Omental fat pad (tissue), 4 donors: ENCODE measurements around the gene SDF4. TPM values are rescaled to one million over a fixed set of nuclear protein-coding genes. Genes with fewer than 3 reads are reported as not detected.
"Not testable (repeated sequence)": the region's sequence is repeated elsewhere in the genome, so short reads cannot be mapped to it uniquely, and the experiment has no call there.

Source experiments
- ATAC-seq: fragments of 150-250 bp; one replicate; pipeline ENCODE4 v1.9.1; 2016; ENCODE audit warnings: mild to moderate bottlenecking, moderate library complexity; ENCODE audit not compliant: low FRiP score
- DNase-seq: peaks from one replicate; pipeline ENCODE4 v3.0.0-alpha.2; 2019; ENCODE audit warnings: low spot score
- CTCF ChIP-seq, 3 donors: fragments of 450-650 bp; IDR thresholded peaks; one replicate each; pipeline ENCODE4 v1.5.1; 2016 to 2017; ENCODE audit warnings: antibody characterized with exemption in 3 of 3, mild to moderate bottlenecking in 3 of 3, moderate library complexity in 2 of 3
- total RNA-seq, 4 donors: library from RNA; depleted of rRNA; stranded (reverse); fragments of >200 nt; gene quantifications; one replicate each; pipeline ENCODE4 v1.1.0, GENCODE V29; 2016

Gene SDF4
- total RNA-seq, 4 donors from 2014 or later: 78.3 to 122 (median 98.8) TPM

- no peak for TF ChIP-seq CTCF (IDR thresholded peaks at IDR 0.05)
- ATAC-seq (no peak), DNase-seq (no peak)
Measured at GRCh38 chr1:1253972-1254666, 22.3 kb upstream of the SDF4 start.

- no peak for DNase-seq
- ATAC-seq: no peak
- TF ChIP-seq CTCF (IDR thresholded peaks at IDR 0.05): no peak
Measured at GRCh38 chr1:1253314-1253713, 21.5 kb upstream of the SDF4 start.

- ATAC-seq (no peak), DNase-seq (no peak)
- no peak for TF ChIP-seq CTCF (IDR thresholded peaks at IDR 0.05)
Measured at GRCh38 chr1:1250786-1251284, 19.0 kb upstream of the SDF4 start.

- DNase-seq, ATAC-seq: not testable (repeated sequence)
Measured at GRCh38 chr1:1248009-1248913, 16.5 kb upstream of the SDF4 start.

- DNase-seq: no peak
- no peak for ATAC-seq
- no peak for TF ChIP-seq CTCF (IDR thresholded peaks at IDR 0.05)
Measured at GRCh38 chr1:1247341-1247913, 15.6 kb upstream of the SDF4 start.

GRCh38 chr1:1246577-1247340 is 15.0 kb upstream of the SDF4 start, which contains the start of gene C1QTNF12:
TSS of gene C1QTNF12 (minus strand) at chr1:1246722. CDS start at chr1:1246690, 32 bp downstream.
- no peak for TF ChIP-seq CTCF (IDR thresholded peaks at IDR 0.05)
- DNase-seq (no peak), ATAC-seq (peak; percentile 41)
